Head of caudate nucleus (tissue), 42 donors: Measurements from ENCODE around the gene LRRC51.
A peak's percentile ranks its signal among the peaks of the same experiment; 100 is the strongest.

Experiments
- DNase-seq, 42 donors: peaks; one replicate each; pipeline versions ENCODE4 v3.0.0 to v3.0.0-alpha.2; 2020 to 2021; ENCODE audit warnings: mixed read lengths in 7 of 42
- intact Hi-C: fragments of 100-400 bp; cut with DNase I; formaldehyde crosslinking; loops from one replicate; pipeline ENCODE4 v1.15.0; 2022

The LRRC51 gene

GRCh38 chr11:72067266-72067665 lies 13.4 kb upstream of the LRRC51 start:
- no peak for DNase-seq
- intact Hi-C loops = no loop called here

GRCh38 chr11:72067676-72068075 lies 13.0 kb upstream of the LRRC51 start:
- DNase-seq = no peak
- intact Hi-C loops = no loop called here

GRCh38 chr11:72069200-72069599 lies 11.4 kb upstream of the LRRC51 start:
- no peak for DNase-seq
- intact Hi-C loops = no loop called here

- intact Hi-C loops = no loop called here
- peak in 38 of 42 donors; percentile 22 to 86 (median 49) for DNase-seq
Measured at GRCh38 chr11:72069787-72070251, 10.8 kb upstream of the LRRC51 start.

GRCh38 chr11:72070491-72070890 lies 10.2 kb upstream of the LRRC51 start:
- intact Hi-C loops = no loop called here
- no peak for DNase-seq

GRCh38 chr11:72072348-72072747 lies 8.3 kb upstream of the LRRC51 start:
- intact Hi-C loops = no loop called here
- DNase-seq = no peak

- DNase-seq = peak in 13 of 42 donors; percentile 12 to 53 (median 33)
- intact Hi-C loops = no loop called here
Measured at GRCh38 chr11:72075109-72075508, 5.5 kb upstream of the LRRC51 start.

GRCh38 chr11:72075756-72076155 lies 4.9 kb upstream of the LRRC51 start:
- DNase-seq = no peak
- intact Hi-C loops = no loop called here

GRCh38 chr11:72078477-72078876 lies 2.2 kb upstream of the LRRC51 start:
- no peak for DNase-seq
- intact Hi-C loops = no loop called here

GRCh38 chr11:72079819-72080325 lies 778 bp upstream of the LRRC51 start:
- DNase-seq = peak in 2 of 42 donors; percentile 2 to 30
- intact Hi-C loops = loop anchor here (2.0 kb wide), 2 partner anchors 23 to 39 kb away; partner anchors contain the start of gene LAMTOR1

GRCh38 chr11:72081184-72081644 lies 564 bp downstream of the LRRC51 start:
- DNase-seq = peak in 1 of 42 donors; percentile 45
- intact Hi-C loops = loop anchor here (2.0 kb wide), 2 partner anchors 22 to 40 kb away; partner anchors contain the start of gene LAMTOR1

GRCh38 chr11:72081821-72082453 lies 1.3 kb downstream of the LRRC51 start:
- DNase-seq = no peak
- intact Hi-C loops = loop anchor here (2.0 kb wide), 2 partner anchors 21 to 41 kb away; partner anchors contain the start of gene LAMTOR1

GRCh38 chr11:72083414-72083813 lies 2.8 kb downstream of the LRRC51 start:
- intact Hi-C loops = no loop called here

GRCh38 chr11:72084076-72084475 lies 3.4 kb downstream of the LRRC51 start:
- intact Hi-C loops = no loop called here
- DNase-seq = no peak

More at GRCh38 chr11:72083414-72083813, 2.8 kb downstream of the LRRC51 start:
- no peak for DNase-seq

GRCh38 chr11:72084965-72085364 lies 4.3 kb downstream of the LRRC51 start:
- intact Hi-C loops = no loop called here
- no peak for DNase-seq

GRCh38 chr11:72085621-72086351 lies 5.1 kb downstream of the LRRC51 start:
- DNase-seq = peak in 31 of 42 donors; percentile 7 to 82 (median 48)
- intact Hi-C loops = no loop called here

- intact Hi-C loops = no loop called here
- DNase-seq = no peak
Measured at GRCh38 chr11:72088076-72088808, 7.6 kb downstream of the LRRC51 start.

GRCh38 chr11:72091292-72091691 lies 10.6 kb downstream of the LRRC51 start:
- intact Hi-C loops = loop anchor here (5.0 kb wide), 1 partner anchor 64 kb away; no protein-coding TSS in a partner anchor
- DNase-seq = peak; percentile 47 to 91 (median 76)

- no peak for DNase-seq
- intact Hi-C loops = no loop called here
Measured at GRCh38 chr11:72098741-72099140, 18.1 kb downstream of the LRRC51 start.
